CD8-positive, alpha-beta memory T cell (primary cell): Measurements from ENCODE around the gene UBAC1. TPM values are rescaled to one million over a fixed set of nuclear protein-coding genes. Genes with fewer than 3 reads are reported as not detected.
"Not testable (repeated sequence)": the region's sequence is repeated elsewhere in the genome, so short reads cannot be mapped to it uniquely, and the experiment has no call there.

Experiments used
- CTCF ChIA-PET: fragments of 350-600 bp; sonication (Branson Sonifier 250); formaldehyde crosslinking; loops from one replicate; lab custom pipeline; 2021; ENCODE audit warnings: antibody characterized with exemption; lab: Charles Lee
- POLR2A ChIA-PET: fragments of 350-600 bp; sonication (Branson Sonifier 250); formaldehyde crosslinking; loops from one replicate; lab custom pipeline; 2021; ENCODE audit warnings: antibody characterized with exemption; lab: Charles Lee
- DNase-seq, 5 donors: peaks; one replicate each; pipeline versions ENCODE4 v3.0.0 to v3.0.0-alpha.2; 2020 to 2022; ENCODE audit warnings: mixed read lengths in 1 of 5
- H3K27ac ChIP-seq: one replicate; pipeline ENCODE4 v1.7.0; 2013; ENCODE audit warnings: low read depth, mild to moderate bottlenecking, low read length, moderate library complexity
- H3K27me3 ChIP-seq: 2 replicates; pipeline ENCODE4 v1.7.0; 2013; ENCODE audit warnings: low read length, mild to moderate bottlenecking; ENCODE audit not compliant: insufficient read depth, poor library complexity, severe bottlenecking
- H3K36me3 ChIP-seq: 2 replicates; pipeline ENCODE4 v1.7.0; 2013; ENCODE audit warnings: mild to moderate bottlenecking, low read length, moderate library complexity; ENCODE audit not compliant: insufficient read depth
- H3K4me1 ChIP-seq: 2 replicates; pipeline ENCODE4 v1.7.0; 2013; ENCODE audit warnings: mild to moderate bottlenecking, low read length, moderate library complexity; ENCODE audit not compliant: insufficient read depth
- H3K4me3 ChIP-seq: 2 replicates; pipeline ENCODE4 v1.7.0; 2013; ENCODE audit warnings: mild to moderate bottlenecking, low read length
- H3K9me3 ChIP-seq: 2 replicates; pipeline ENCODE4 v1.7.0; 2013; ENCODE audit warnings: mild to moderate bottlenecking, low read length
- H3K27ac Mint-ChIP-seq, 8 donors: one replicate each; pipeline ENCODE4 v1.8.0; 2020 to 2021; ENCODE audit warnings: mixed read lengths in 8 of 8, mild to moderate bottlenecking in 6 of 8, inconsistent platforms in 3 of 8, moderate library complexity in 3 of 8
- H3K27me3 Mint-ChIP-seq, 2 donors: one replicate each; pipeline ENCODE4 v1.8.0; 2020 to 2021; ENCODE audit warnings: mixed read lengths in 2 of 2, mild to moderate bottlenecking in 1 of 2, moderate library complexity in 1 of 2
- H3K36me3 Mint-ChIP-seq, 3 donors: one replicate each; pipeline ENCODE4 v1.8.0; 2020 to 2021; ENCODE audit warnings: mixed read lengths in 3 of 3, inconsistent platforms in 1 of 3, mild to moderate bottlenecking in 1 of 3
- H3K4me1 Mint-ChIP-seq, 3 donors: one replicate each; pipeline ENCODE4 v1.8.0; 2020 to 2021; ENCODE audit warnings: mixed read lengths in 3 of 3, inconsistent platforms in 1 of 3, mild to moderate bottlenecking in 1 of 3
- H3K4me3 Mint-ChIP-seq, 7 donors: one replicate each; pipeline ENCODE4 v1.8.0; 2020 to 2021; ENCODE audit warnings: mixed read lengths in 7 of 7, mild to moderate bottlenecking in 6 of 7, moderate library complexity in 4 of 7, inconsistent platforms in 2 of 7
- H3K9me3 Mint-ChIP-seq, 5 donors: one replicate each; pipeline ENCODE4 v1.8.0; 2020 to 2022; ENCODE audit warnings: mixed read lengths in 5 of 5, mild to moderate bottlenecking in 3 of 5, moderate library complexity in 2 of 5, inconsistent platforms in 1 of 5
- polyA plus RNA-seq: library from polyadenylated mRNA; unstranded; fragments of 300-500 nt; fragmentation: Illumina TruSeq; gene quantifications from one replicate; pipeline ENCODE4 v1.2.3, GENCODE V29; 2021
- total RNA-seq, 2 experiments: library from RNA; stranded (reverse); gene quantifications; one replicate each; pipeline ENCODE4 v1.2.3, GENCODE V29; 2021

UBAC1 gene
- total and polyA plus RNA-seq, 3 experiments from 2014 or later: 27.1 to 38.1 (median 36.3) TPM

GRCh38 chr9:135950135-135950682 lies 11.0 kb downstream of the UBAC1 start:
- ChIA-PET POLR2A (no interaction called here), CTCF (no interaction called here)
- H3K36me3 ChIP-seq: peaks cover 17% of the 10 kb centered on the region

DNA sequence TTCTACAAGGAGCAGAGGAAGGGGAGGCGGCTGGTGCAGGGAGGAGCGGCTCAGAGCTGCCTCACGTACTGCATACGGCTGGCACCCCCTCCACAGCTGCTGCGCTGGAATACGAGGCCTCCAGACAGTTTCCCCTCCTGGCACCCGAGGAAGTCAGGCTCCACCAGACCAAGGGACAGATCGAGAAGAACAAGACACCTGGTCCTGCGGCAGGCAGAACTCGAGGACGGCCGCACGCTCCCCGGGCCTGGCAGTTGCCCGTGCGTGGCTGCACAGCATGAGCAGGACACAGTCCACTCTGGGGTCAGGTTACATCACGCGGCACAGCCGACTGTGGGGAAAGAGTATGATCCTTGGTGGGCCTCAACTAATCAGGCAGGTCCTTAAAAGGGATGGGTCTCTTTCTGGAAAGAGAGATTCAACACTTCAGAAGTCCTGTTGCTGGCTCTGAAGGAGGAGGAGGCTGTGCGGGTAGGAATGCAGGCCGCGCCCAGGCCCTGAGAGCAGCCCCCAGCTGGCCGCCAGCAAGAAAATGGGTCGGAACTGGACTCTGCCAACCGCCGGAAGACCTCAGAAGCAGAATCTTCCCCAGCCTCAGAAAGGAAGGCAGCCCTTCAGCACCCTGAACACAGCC lies 11.6 kb downstream of the UBAC1 start:
- H3K4me1 Mint-ChIP-seq: peaks cover 0 to 5% (median 0%) of the 10 kb centered on the region in 3 donors
- no peaks in the 10 kb centered on the region for H3K27me3 Mint-ChIP-seq
- POLR2A ChIA-PET: no interaction called here
- no peak overlapping the region for H3K27ac Mint-ChIP-seq
- CTCF ChIA-PET: no interaction called here
- peaks cover 19% of the 10 kb centered on the region for H3K36me3 ChIP-seq
- no peak overlapping the region for H3K4me3 ChIP-seq
- H3K9me3 ChIP-seq: no peaks in the 10 kb centered on the region
- H3K27me3 ChIP-seq: no peaks in the 10 kb centered on the region
- no peak for DNase-seq
- H3K9me3 Mint-ChIP-seq: no peaks in the 10 kb centered on the region
- H3K4me1 ChIP-seq: no peaks in the 10 kb centered on the region
- peaks cover 8 to 81% (median 26%) of the 10 kb centered on the region in 3 donors for H3K36me3 Mint-ChIP-seq
- H3K27ac ChIP-seq: peak overlapping the region; percentile 69
- no peak overlapping the region for H3K4me3 Mint-ChIP-seq

More at GRCh38 chr9:135950135-135950682, 11.0 kb downstream of the UBAC1 start:
- no peaks in the 10 kb centered on the region for H3K9me3 Mint-ChIP-seq
- no peaks in the 10 kb centered on the region for H3K27me3 Mint-ChIP-seq
- H3K36me3 Mint-ChIP-seq: peaks cover 4 to 81% (median 25%) of the 10 kb centered on the region in 3 donors
- Histone ChIP-seq H3K9me3 (no peaks in the 10 kb centered on the region), H3K4me3 (no peak overlapping the region), H3K27ac (peak overlapping the region; percentile 69), H3K27me3 (no peaks in the 10 kb centered on the region), H3K4me1 (no peaks in the 10 kb centered on the region)
- peaks cover 0 to 5% (median 0%) of the 10 kb centered on the region in 3 donors for H3K4me1 Mint-ChIP-seq
- no peak overlapping the region for H3K4me3 Mint-ChIP-seq
- no peak for DNase-seq
- H3K27ac Mint-ChIP-seq: no peak overlapping the region

- H3K27me3 ChIP-seq: no peaks in the 10 kb centered on the region
- peaks cover 0 to 5% (median 0%) of the 10 kb centered on the region in 3 donors for H3K4me1 Mint-ChIP-seq
- H3K4me1 ChIP-seq: no peaks in the 10 kb centered on the region
- peak overlapping the region; percentile 69 for H3K27ac ChIP-seq
- DNase-seq: no peak
- peaks cover 20% of the 10 kb centered on the region for H3K36me3 ChIP-seq
- peaks cover 12 to 82% (median 27%) of the 10 kb centered on the region in 3 donors for H3K36me3 Mint-ChIP-seq
- ChIA-PET CTCF (no interaction called here), POLR2A (no interaction called here)
- no peak overlapping the region for H3K4me3 Mint-ChIP-seq
- H3K27ac Mint-ChIP-seq: no peak overlapping the region
- H3K9me3 Mint-ChIP-seq: no peaks in the 10 kb centered on the region
- H3K4me3 ChIP-seq: no peak overlapping the region
- no peaks in the 10 kb centered on the region for H3K9me3 ChIP-seq
- H3K27me3 Mint-ChIP-seq: no peaks in the 10 kb centered on the region
These were observed 12.2 kb downstream of the UBAC1 start for GRCh38 chr9:135948968-135949367.

DNA sequence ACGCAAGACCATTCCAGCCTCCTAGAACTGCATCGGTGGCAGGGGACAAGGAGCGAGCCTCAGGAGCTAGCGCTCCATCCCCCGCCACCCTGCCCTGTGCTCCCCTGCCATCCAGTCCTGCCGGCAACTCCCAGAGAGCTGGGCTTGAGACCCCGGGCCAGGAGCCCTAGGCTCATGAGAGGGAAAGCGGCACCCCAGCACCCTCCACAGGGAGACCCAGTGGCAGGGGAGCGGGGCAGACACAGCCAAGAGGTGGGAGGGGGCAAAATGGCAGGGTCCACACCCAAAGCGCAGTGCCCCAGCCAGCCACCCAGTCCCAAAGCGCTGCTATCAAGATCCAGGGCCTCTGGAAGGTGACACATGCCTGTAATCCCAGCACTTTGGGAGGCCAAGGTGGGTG lies 12.7 kb downstream of the UBAC1 start:
- POLR2A ChIA-PET: no interaction called here
- no peak overlapping the region for H3K4me3 Mint-ChIP-seq

GRCh38 chr9:135947582-135947981 lies 13.6 kb downstream of the UBAC1 start:
- no peaks in the 10 kb centered on the region for H3K9me3 Mint-ChIP-seq
- DNase-seq: no peak
- CTCF ChIA-PET: no interaction called here
- Histone ChIP-seq H3K27ac (no peak overlapping the region), H3K36me3 (peaks cover 20% of the 10 kb centered on the region), H3K9me3 (no peaks in the 10 kb centered on the region), H3K4me1 (no peaks in the 10 kb centered on the region), H3K27me3 (no peaks in the 10 kb centered on the region), H3K4me3 (no peak overlapping the region)
- no peak overlapping the region for H3K4me3 Mint-ChIP-seq
- peaks cover 0 to 5% (median 0%) of the 10 kb centered on the region in 3 donors for H3K4me1 Mint-ChIP-seq
- peak overlapping the region in 1 of 8 donors; percentile 76 for H3K27ac Mint-ChIP-seq
- peaks cover 12 to 83% (median 32%) of the 10 kb centered on the region in 3 donors for H3K36me3 Mint-ChIP-seq
- POLR2A ChIA-PET: no interaction called here
- no peaks in the 10 kb centered on the region for H3K27me3 Mint-ChIP-seq

More for the DNA sequence above, 12.7 kb downstream of the UBAC1 start:
- H3K27me3 ChIP-seq: no peaks in the 10 kb centered on the region
- H3K27ac ChIP-seq: peak overlapping the region; percentile 69
- H3K36me3 Mint-ChIP-seq: peaks cover 12 to 82% (median 31%) of the 10 kb centered on the region in 3 donors
- DNase-seq: no peak
- H3K36me3 ChIP-seq: peaks cover 20% of the 10 kb centered on the region
- no peaks in the 10 kb centered on the region for H3K27me3 Mint-ChIP-seq
- H3K9me3 Mint-ChIP-seq: no peaks in the 10 kb centered on the region
- H3K9me3 ChIP-seq: no peaks in the 10 kb centered on the region
- H3K4me1 Mint-ChIP-seq: peaks cover 0 to 5% (median 0%) of the 10 kb centered on the region in 3 donors
- CTCF ChIA-PET: no interaction called here
- H3K27ac Mint-ChIP-seq: no peak overlapping the region
- H3K4me3 ChIP-seq: no peak overlapping the region
- H3K4me1 ChIP-seq: no peaks in the 10 kb centered on the region

DNA sequence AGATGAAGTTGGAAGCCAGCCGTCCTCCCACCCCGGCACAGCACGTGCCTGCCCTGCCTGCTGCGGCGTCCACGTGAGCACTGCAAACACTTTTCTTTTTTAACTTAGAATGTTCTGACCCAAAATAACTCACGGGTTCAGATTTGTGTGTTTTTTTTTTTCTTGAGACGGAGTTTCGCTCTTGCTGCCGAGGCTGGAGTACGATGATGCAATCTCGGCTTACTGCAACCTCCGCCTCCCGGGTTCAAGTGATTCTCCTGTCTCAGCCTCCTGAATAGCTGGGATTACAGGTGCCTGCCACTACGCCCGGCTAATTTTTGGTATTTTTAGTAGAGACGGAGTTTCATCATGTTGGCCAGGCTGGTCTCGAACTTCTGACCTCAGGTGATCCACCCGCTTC lies 14.1 kb downstream of the UBAC1 start:
- H3K27me3 Mint-ChIP-seq, H3K27me3 ChIP-seq, H3K4me1 Mint-ChIP-seq, H3K4me1 ChIP-seq, H3K4me3 Mint-ChIP-seq, H3K9me3 ChIP-seq, CTCF ChIA-PET, H3K4me3 ChIP-seq, POLR2A ChIA-PET, DNase-seq, H3K27ac Mint-ChIP-seq, H3K27ac ChIP-seq, H3K9me3 Mint-ChIP-seq: not testable (repeated sequence)
- peaks cover 20% of the 10 kb centered on the region for H3K36me3 ChIP-seq
- peaks cover 12 to 81% (median 31%) of the 10 kb centered on the region in 3 donors for H3K36me3 Mint-ChIP-seq

- CTCF ChIA-PET: no interaction called here
These were observed 14.7 kb downstream of the UBAC1 start for GRCh38 chr9:135946392-135946994.

GRCh38 chr9:135945969-135946368 lies 15.2 kb downstream of the UBAC1 start:
- Histone ChIP-seq H3K9me3 (no peaks in the 10 kb centered on the region), H3K4me3 (no peak overlapping the region), H3K27ac (no peak overlapping the region), H3K36me3 (peaks cover 20% of the 10 kb centered on the region), H3K4me1 (no peaks in the 10 kb centered on the region), H3K27me3 (no peaks in the 10 kb centered on the region)
- Mint-ChIP-seq H3K4me1 (peaks cover 0 to 5% (median 0%) of the 10 kb centered on the region in 3 donors), H3K27me3 (no peaks in the 10 kb centered on the region), H3K4me3 (no peak overlapping the region), H3K9me3 (no peaks in the 10 kb centered on the region), H3K36me3 (peaks cover 15 to 84% (median 35%) of the 10 kb centered on the region in 3 donors), H3K27ac (no peak overlapping the region)
- POLR2A ChIA-PET: no interaction called here
- DNase-seq: no peak
- CTCF ChIA-PET: no interaction called here

More at GRCh38 chr9:135946392-135946994, 14.7 kb downstream of the UBAC1 start:
- POLR2A ChIA-PET: no interaction called here
- peaks cover 20% of the 10 kb centered on the region for H3K36me3 ChIP-seq
- no peaks in the 10 kb centered on the region for H3K4me1 ChIP-seq
- H3K36me3 Mint-ChIP-seq: peaks cover 15 to 83% (median 35%) of the 10 kb centered on the region in 3 donors
- no peak overlapping the region for H3K27ac ChIP-seq
- H3K27ac Mint-ChIP-seq: no peak overlapping the region
- peaks cover 0 to 5% (median 0%) of the 10 kb centered on the region in 3 donors for H3K4me1 Mint-ChIP-seq
- no peaks in the 10 kb centered on the region for H3K9me3 ChIP-seq
- no peaks in the 10 kb centered on the region for H3K27me3 ChIP-seq
- no peak overlapping the region for H3K4me3 ChIP-seq
- H3K9me3 Mint-ChIP-seq: no peaks in the 10 kb centered on the region
- no peak for DNase-seq
- no peak overlapping the region for H3K4me3 Mint-ChIP-seq
- H3K27me3 Mint-ChIP-seq: no peaks in the 10 kb centered on the region
